Measurements from ENCODE around the gene SLC12A3.

DNA sequence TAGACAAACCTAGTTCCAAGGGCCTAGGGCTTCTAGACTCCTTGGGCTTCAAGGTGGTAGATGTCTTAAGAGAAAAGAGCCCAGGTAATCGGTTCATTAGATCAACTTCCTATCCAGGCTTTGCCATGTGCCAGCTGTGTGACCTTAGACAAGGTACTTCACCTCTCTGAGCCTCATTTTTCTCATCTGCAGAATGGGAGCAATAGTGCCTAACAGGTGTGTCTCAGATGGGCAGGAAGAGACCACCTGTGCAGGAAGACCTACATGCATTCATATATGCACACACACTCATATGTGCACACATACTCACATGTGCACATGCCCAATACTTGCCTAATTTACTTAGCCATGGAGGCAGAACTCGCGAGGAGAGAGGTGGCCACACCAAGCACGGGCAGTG is 15.7 kb downstream of the SLC12A3 start:
- TF ChIP-seq SMC3 (IDR thresholded peaks at IDR 0.05; ENCODE audit: low read depth, low read length) = no peak
- TF ChIP-seq, protein P1, sequence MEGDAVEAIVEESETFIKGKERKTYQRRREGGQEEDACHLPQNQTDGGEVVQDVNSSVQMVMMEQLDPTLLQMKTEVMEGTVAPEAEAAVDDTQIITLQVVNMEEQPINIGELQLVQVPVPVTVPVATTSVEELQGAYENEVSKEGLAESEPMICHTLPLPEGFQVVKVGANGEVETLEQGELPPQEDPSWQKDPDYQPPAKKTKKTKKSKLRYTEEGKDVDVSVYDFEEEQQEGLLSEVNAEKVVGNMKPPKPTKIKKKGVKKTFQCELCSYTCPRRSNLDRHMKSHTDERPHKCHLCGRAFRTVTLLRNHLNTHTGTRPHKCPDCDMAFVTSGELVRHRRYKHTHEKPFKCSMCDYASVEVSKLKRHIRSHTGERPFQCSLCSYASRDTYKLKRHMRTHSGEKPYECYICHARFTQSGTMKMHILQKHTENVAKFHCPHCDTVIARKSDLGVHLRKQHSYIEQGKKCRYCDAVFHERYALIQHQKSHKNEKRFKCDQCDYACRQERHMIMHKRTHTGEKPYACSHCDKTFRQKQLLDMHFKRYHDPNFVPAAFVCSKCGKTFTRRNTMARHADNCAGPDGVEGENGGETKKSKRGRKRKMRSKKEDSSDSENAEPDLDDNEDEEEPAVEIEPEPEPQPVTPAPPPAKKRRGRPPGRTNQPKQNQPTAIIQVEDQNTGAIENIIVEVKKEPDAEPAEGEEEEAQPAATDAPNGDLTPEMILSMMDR (conservative IDR thresholded peaks at IDR 0.05; ENCODE audit: low read depth, low read length) = no peak
- no peak for TF ChIP-seq RFX5 (IDR thresholded peaks at IDR 0.05; ENCODE audit: low read depth, low read length)
- no peak for TF ChIP-seq FOS (IDR thresholded peaks at IDR 0.05; ENCODE audit: low read depth, low read length)
- TF ChIP-seq POLR2A (IDR thresholded peaks at IDR 0.05; ENCODE audit: low read depth, low read length) = no peak
- no peak for TF ChIP-seq BHLHE40 (IDR thresholded peaks at IDR 0.05; ENCODE audit: low read depth, low read length)
- no peak for TF ChIP-seq CEBPB (IDR thresholded peaks at IDR 0.05; ENCODE audit: low read depth, low read length)
- no peak for TF ChIP-seq RCOR1 (IDR thresholded peaks at IDR 0.05; ENCODE audit: insufficient replicate concordance, low read length)
- TF ChIP-seq MXI1 (IDR thresholded peaks at IDR 0.05; ENCODE audit: borderline replicate concordance, low read depth, low read length) = no peak
- no peak for TF ChIP-seq MAZ (IDR thresholded peaks at IDR 0.05; ENCODE audit: borderline replicate concordance, low read depth, low read length)
- TF ChIP-seq RAD21 (IDR thresholded peaks at IDR 0.05; ENCODE audit: low read length) = no peak
- TF ChIP-seq, protein P2, sequence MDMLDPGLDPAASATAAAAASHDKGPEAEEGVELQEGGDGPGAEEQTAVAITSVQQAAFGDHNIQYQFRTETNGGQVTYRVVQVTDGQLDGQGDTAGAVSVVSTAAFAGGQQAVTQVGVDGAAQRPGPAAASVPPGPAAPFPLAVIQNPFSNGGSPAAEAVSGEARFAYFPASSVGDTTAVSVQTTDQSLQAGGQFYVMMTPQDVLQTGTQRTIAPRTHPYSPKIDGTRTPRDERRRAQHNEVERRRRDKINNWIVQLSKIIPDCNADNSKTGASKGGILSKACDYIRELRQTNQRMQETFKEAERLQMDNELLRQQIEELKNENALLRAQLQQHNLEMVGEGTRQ (IDR thresholded peaks at IDR 0.05; ENCODE audit: low read depth, low read length) = no peak
